Measurements from ENCODE around the gene TKTL1.

The TKTL1 gene

DNA sequence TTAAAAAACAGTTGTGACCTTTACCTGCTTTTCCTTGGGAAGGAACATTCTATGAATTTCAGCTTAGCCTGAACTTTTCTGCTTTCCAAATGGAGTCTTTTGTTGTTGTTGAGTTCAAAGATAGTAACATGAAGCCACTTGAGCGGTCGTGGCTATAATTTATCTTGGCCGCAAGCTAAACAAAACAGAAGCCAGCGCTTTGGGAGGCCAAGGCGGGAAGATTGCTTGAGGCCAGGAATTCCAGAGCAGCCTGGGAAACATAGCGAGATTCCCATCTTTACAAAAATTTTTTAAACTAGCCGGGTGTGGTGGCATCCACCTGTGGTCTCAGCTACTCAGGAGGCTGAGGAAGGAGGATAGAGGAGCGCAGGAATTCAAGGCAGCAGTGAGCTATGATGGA, 29.9 kb downstream of the TKTL1 start:
- TF ChIP-seq, protein P1, sequence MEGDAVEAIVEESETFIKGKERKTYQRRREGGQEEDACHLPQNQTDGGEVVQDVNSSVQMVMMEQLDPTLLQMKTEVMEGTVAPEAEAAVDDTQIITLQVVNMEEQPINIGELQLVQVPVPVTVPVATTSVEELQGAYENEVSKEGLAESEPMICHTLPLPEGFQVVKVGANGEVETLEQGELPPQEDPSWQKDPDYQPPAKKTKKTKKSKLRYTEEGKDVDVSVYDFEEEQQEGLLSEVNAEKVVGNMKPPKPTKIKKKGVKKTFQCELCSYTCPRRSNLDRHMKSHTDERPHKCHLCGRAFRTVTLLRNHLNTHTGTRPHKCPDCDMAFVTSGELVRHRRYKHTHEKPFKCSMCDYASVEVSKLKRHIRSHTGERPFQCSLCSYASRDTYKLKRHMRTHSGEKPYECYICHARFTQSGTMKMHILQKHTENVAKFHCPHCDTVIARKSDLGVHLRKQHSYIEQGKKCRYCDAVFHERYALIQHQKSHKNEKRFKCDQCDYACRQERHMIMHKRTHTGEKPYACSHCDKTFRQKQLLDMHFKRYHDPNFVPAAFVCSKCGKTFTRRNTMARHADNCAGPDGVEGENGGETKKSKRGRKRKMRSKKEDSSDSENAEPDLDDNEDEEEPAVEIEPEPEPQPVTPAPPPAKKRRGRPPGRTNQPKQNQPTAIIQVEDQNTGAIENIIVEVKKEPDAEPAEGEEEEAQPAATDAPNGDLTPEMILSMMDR (IDR thresholded peaks at IDR 0.05; ENCODE audit: low read length, missing control alignments) = no peak
- no peak overlapping the region for H3K4me3 ChIP-seq (replicated peaks; ENCODE audit: low read depth, low read length)
- no peak for DNase-seq (ENCODE audit: low read depth)

DNA sequence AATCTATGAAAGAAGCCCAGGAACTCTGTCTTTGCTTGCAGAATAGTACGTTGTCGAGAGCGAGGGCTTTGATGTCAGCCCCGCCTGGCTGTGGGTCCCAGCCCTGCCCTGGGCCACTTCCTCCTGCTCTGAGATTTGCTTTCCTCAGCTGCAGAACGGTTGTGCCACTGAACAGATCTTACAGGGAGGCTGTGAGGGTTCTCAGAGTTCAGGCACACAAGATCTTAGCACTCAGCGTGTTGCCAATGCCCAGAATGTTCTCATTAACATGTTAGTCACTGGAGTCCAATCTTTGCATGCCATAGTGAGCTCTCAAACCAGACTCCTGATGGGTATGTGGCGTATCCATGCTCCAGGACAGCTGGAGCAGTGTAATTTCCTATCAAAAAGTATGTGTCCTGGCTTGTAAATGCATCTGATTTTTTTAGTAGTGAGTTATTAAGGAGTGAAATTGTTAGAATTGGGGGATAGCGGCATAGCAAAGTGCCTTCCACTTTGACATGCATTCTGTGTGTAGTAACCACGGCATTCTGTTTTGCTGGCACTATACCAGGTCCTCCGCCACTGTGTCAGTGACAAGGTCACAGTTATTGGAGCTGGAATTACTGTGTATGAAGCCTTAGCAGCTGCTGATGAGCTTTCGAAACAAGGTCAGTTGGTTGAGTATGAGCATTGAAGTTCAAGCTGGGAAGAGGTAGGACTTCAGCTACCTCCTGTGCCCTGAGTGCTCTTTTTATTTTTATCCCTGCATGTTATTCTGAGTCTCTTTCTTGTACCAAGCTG, 31.6 kb downstream of the TKTL1 start:
- TF ChIP-seq, protein P1 (IDR thresholded peaks at IDR 0.05; ENCODE audit: low read length, missing control alignments) = no peak
- no peak for DNase-seq (ENCODE audit: low read depth)
- no peak overlapping the region for H3K4me3 ChIP-seq (replicated peaks; ENCODE audit: low read depth, low read length)

DNA sequence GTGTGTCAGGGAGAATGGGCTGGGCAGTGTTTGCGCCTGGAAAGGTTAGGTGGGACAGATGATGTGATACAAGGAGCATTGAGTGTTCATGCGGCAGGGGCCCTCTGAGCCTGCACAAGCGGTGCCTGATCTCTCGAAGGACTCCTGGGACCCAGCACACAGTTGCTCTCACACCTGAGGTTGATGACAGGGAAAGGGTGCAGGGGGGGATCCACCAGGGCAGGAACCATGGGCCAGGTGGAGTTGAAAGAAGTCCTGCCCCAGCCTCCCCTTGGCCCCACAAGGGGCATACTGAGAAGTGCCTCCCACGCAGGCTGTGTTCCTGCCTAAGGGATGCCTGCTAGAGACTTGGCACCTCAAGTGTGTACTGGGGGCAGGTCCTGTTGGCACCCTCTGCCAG, 33.1 kb downstream of the TKTL1 start:
- TF ChIP-seq, protein P1 (IDR thresholded peaks at IDR 0.05; ENCODE audit: low read length, missing control alignments) = no peak
- H3K4me3 ChIP-seq (replicated peaks; ENCODE audit: low read depth, low read length) = no peak overlapping the region
- DNase-seq (ENCODE audit: low read depth) = no peak

DNA sequence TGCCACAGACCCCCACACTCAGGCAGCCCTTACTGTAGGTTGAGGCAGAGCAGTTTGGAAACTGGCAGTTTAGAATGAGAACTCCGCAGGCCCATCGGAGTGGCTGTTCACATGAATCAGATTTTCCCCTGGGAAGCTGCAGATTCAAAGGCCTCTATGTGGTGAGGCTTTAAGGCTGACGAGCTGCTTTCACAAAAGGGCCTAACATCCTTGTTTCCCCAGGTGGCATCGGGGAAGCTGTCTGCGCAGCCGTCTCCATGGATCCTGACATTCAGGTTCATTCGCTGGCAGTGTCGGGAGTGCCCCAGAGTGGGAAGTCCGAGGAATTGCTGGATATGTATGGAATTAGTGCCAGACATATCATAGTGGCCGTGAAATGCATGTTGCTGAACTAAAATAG, 33.7 kb downstream of the TKTL1 start:
- TF ChIP-seq, protein P1 (IDR thresholded peaks at IDR 0.05; ENCODE audit: low read length, missing control alignments) = no peak
- H3K4me3 ChIP-seq (replicated peaks; ENCODE audit: low read depth, low read length) = no peak overlapping the region
- no peak for DNase-seq (ENCODE audit: low read depth)

DNA sequence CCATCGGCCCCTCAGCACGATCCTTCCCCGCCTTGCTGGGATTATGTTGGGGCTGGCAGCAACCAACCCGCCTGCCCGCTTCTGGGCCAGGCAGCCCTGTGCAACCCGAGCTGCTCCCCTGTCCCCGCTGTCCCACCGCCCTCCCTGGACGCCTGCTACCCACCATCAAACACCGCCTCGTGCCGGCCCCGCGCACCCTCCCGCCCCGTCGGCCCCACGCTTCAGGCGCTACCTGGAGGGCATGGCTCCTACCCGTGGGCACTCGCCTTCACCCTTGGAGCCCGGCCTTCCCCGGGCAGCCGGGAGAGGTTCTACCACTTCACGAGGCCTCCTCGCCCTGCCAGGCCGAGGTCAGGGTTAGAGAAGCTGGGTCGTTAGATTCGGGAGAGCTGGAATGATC, 37.0 kb downstream of the TKTL1 start:
- H3K4me3 ChIP-seq (replicated peaks; ENCODE audit: low read depth, low read length) = no peak overlapping the region
- TF ChIP-seq, protein P1 (IDR thresholded peaks at IDR 0.05; ENCODE audit: low read length, missing control alignments) = no peak
- DNase-seq (ENCODE audit: low read depth) = no peak

DNA sequence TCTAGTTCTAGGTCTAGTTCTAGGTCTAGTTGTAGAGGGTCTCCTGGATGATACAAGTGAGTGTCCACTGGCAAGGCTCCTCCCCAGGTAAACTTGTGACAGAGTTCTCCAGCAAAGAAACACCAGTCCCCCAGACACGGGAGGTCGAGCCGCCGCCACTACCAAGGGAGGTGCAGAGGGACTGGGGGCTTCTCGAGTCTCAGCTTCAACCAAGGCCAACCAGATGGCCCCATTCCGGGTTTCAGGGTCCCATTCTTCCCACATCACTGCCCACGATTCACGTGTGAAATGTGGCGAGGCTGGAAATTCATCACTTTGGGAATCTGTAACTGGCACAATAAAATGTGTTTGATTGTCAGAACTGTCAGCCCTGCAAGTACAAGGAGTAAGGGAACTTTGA, 37.5 kb downstream of the TKTL1 start:
- DNase-seq (ENCODE audit: low read depth) = no peak
- no peak overlapping the region for H3K4me3 ChIP-seq (replicated peaks; ENCODE audit: low read depth, low read length)
- TF ChIP-seq, protein P1 (IDR thresholded peaks at IDR 0.05; ENCODE audit: low read length, missing control alignments) = no peak

DNA sequence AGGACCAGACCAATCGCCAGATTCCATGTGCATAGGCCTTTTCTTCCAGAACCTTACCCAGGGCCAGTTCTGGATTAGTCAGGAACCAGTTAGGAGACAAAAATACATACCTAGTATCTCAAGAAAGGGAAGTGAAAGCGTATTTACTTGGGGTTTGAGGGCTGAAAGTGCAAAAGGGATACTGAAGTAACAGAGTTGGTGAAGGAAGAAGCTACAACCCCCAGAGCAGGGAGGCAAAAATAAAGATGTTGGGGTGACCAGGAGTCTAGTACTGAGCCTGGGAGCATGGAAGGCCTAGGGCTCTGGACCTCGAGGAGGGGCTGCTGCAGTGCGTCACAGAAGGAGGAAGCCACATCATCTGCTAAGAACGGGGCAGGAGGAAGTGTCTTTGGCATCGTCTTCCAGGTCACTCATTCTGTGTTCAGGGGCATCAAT, 38.3 kb downstream of the TKTL1 start:
- no peak overlapping the region for H3K4me3 ChIP-seq (replicated peaks; ENCODE audit: low read depth, low read length)
- TF ChIP-seq, protein P1 (IDR thresholded peaks at IDR 0.05; ENCODE audit: low read length, missing control alignments) = no peak
- no peak for DNase-seq (ENCODE audit: low read depth)

Data from fibroblast of pulmonary artery (primary cell).